ENCODE results near the gene NR0B2.

DNA sequence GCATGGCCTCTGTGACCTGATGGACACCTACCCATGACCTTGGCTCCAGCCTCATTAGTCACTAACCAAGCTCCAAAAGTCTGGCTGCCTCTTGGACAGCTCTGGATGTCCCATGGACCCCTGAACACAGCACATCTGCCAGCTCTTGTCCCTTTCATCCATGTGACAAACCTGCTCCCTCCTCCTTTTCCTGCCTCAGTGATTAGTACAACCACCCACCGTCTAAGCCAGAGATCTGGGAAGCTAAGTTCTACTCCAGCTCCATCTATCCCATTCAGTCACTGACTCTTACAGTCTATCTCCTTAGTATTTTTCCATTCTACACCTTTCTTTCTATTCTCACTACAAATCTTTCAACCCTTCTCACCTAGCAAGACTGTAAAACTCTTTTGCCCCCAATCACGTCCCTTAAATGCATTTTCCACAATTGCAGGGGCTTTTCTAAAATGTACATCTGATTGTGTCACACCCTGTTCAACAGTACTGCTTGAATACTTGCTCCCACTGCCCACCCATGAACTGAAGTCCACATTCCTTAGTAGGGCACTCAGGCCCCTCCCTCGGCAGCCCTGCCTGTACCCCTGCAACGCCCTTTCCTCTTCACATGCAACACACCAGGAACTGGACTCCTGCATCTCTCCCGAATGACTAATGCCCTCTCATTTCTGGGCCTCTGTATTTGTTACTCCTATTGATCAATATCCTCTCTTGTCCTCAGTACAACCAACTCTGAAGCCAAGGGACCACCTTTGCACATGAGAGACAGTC is 30.9 kb downstream of the NR0B2 start:
- TF ChIP-seq, protein P1, sequence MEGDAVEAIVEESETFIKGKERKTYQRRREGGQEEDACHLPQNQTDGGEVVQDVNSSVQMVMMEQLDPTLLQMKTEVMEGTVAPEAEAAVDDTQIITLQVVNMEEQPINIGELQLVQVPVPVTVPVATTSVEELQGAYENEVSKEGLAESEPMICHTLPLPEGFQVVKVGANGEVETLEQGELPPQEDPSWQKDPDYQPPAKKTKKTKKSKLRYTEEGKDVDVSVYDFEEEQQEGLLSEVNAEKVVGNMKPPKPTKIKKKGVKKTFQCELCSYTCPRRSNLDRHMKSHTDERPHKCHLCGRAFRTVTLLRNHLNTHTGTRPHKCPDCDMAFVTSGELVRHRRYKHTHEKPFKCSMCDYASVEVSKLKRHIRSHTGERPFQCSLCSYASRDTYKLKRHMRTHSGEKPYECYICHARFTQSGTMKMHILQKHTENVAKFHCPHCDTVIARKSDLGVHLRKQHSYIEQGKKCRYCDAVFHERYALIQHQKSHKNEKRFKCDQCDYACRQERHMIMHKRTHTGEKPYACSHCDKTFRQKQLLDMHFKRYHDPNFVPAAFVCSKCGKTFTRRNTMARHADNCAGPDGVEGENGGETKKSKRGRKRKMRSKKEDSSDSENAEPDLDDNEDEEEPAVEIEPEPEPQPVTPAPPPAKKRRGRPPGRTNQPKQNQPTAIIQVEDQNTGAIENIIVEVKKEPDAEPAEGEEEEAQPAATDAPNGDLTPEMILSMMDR (IDR thresholded peaks at IDR 0.05; ENCODE audit: poor library complexity) = no peak
- TF ChIP-seq EZH2 (IDR thresholded peaks at IDR 0.05; ENCODE audit: borderline replicate concordance) = no peak

All from hepatocyte (in vitro differentiated cells).